K562 (cell line): ENCODE data around the gene CARD11. TPM values are rescaled to one million over a fixed set of nuclear protein-coding genes. Genes with fewer than 3 reads are reported as not detected.
A peak's percentile ranks its signal among the peaks of the same experiment; 100 is the strongest.

Source experiments
- ATAC-seq: fragments of 200-7000 bp; cut with Tn5 transposase; 3 replicates; pipeline ENCODE4 v1.9.1; 2020; ENCODE audit warnings: moderate library complexity
- BruUV-seq: library from RNA; stranded (reverse); fragments of 400-500 nt; replicated peaks from 2 replicates; lab custom pipeline; 2021; lab: Mats Ljungman, UMichigan
- CTCF ChIA-PET: fragments of 300-600 bp; formaldehyde crosslinking; extraction: SDS; loops from one replicate; lab custom pipeline; 2021; ENCODE audit warnings: low intra/inter-chr PET ratio; lab: Yijun Ruan, JAX
- POLR2A ChIA-PET: fragments of 300-600, 350-650 bp; sonication (Branson Sonifier 250); formaldehyde crosslinking; extraction: SDS; loops from one replicate; lab custom pipeline; 2021; ENCODE audit warnings: antibody characterized with exemption, inconsistent platforms; lab: Yijun Ruan, JAX
- DNase-seq, 4 experiments: peaks; one replicate each; pipeline versions ENCODE4 v3.0.0 to v3.0.0-alpha.2; 2011 to 2018; ENCODE audit warnings: low spot score in 3 of 4, mixed read lengths in 3 of 4; ENCODE audit errors: extremely low read depth in 1 of 4
- FAIRE-seq: peaks from 2 replicates; lab custom pipeline; 2011; peaks lifted over from hg19 to GRCh38; lab: Jason Lieb, UNC
- H2AFZ ChIP-seq: 2 replicates; pipeline ENCODE4 v1.6.0; 2011; ENCODE audit warnings: low read depth, low read length, control low read depth, inconsistent platforms
- H3K27ac ChIP-seq: fragments of 200-600 bp; 3 replicates; pipeline ENCODE4 v1.8.0; 2011; ENCODE audit warnings: low read depth, mild to moderate bottlenecking, control low read depth, inconsistent platforms, low read length, moderate library complexity, mixed read lengths; ENCODE audit errors: extremely low read depth
- H3K27me3 ChIP-seq, 2 experiments: fragments of 300-600 bp in 1 of 2; 2 replicates in 1 of 2; 3 replicates in 1 of 2; pipeline versions ENCODE4 v1.6.0 to v1.8.0; 2011; ENCODE audit warnings: inconsistent platforms in 2 of 2, low read length in 2 of 2, mild to moderate bottlenecking in 1 of 2, mixed read lengths in 1 of 2, moderate library complexity in 1 of 2; ENCODE audit not compliant: control insufficient read depth in 2 of 2, insufficient read depth in 2 of 2
- H3K36me3 ChIP-seq: fragments of 300-600 bp; 3 replicates; pipeline ENCODE4 v1.8.0; 2011; ENCODE audit warnings: mild to moderate bottlenecking, low read length, inconsistent platforms; ENCODE audit not compliant: control insufficient read depth, insufficient read depth
- H3K4me1 ChIP-seq, 2 experiments: fragments of 200-600 bp in 1 of 2; replicated peaks in 1 of 2; 2 replicates in 1 of 2; 3 replicates in 1 of 2; pipeline versions ENCODE4 v1.5.1 to v1.8.0; 2011; ENCODE audit warnings: inconsistent platforms in 2 of 2, low read length in 2 of 2, mild to moderate bottlenecking in 1 of 2, mixed read lengths in 1 of 2, moderate library complexity in 1 of 2; ENCODE audit not compliant: control insufficient read depth in 2 of 2, insufficient read depth in 2 of 2
- H3K4me2 ChIP-seq: 2 replicates; pipeline ENCODE4 v1.6.1; 2011; ENCODE audit warnings: low read length, control low read depth, inconsistent platforms, mixed read lengths; ENCODE audit not compliant: insufficient read depth
- H3K4me3 ChIP-seq: fragments of 200-600 bp; sonication (generic), shearing (Covaris generic); 2 replicates; pipeline ENCODE4 v1.5.1; 2016; ENCODE audit warnings: control low read depth, inconsistent platforms
- H3K79me2 ChIP-seq: fragments of 200-600 bp; 3 replicates; pipeline ENCODE4 v1.8.0; 2011; ENCODE audit warnings: low read length, inconsistent platforms; ENCODE audit not compliant: control insufficient read depth, insufficient read depth
- H3K9ac ChIP-seq, 2 experiments: 2 replicates each; pipeline versions ENCODE4 v1.6.0 to v1.6.1; 2011; ENCODE audit warnings: low read depth in 2 of 2, low read length in 2 of 2, control low read depth in 1 of 2, inconsistent platforms in 1 of 2, mild to moderate bottlenecking in 1 of 2, mixed read lengths in 1 of 2; ENCODE audit not compliant: insufficient read depth in 1 of 2
- H3K9me1 ChIP-seq: one replicate; pipeline ENCODE4 v1.6.0; 2011; ENCODE audit warnings: inconsistent platforms, mild to moderate bottlenecking, low read length, moderate library complexity; ENCODE audit not compliant: control insufficient read depth, insufficient read depth
- H3K9me3 ChIP-seq: replicated peaks from 2 replicates; pipeline ENCODE4 v1.5.1; 2011; ENCODE audit warnings: low read depth, low read length, inconsistent platforms; ENCODE audit not compliant: control insufficient read depth, insufficient read depth
- H4K20me1 ChIP-seq: replicated peaks from 2 replicates; pipeline ENCODE4 v1.6.1; 2011; ENCODE audit warnings: low read length, inconsistent platforms, mixed read lengths; ENCODE audit not compliant: control insufficient read depth, insufficient read depth
- EWSR1 ChIP-seq: fragments of 450-650 bp; IDR thresholded peaks from 2 replicates; pipeline ENCODE4 v1.6.1; 2018; ENCODE audit warnings: borderline replicate concordance, mild to moderate bottlenecking, low read depth, moderate library complexity; ENCODE audit not compliant: partially characterized antibody
- RAD21 ChIP-seq, 2 experiments: fragments of 250-450 bp in 1 of 2; fragments of 450-650 bp in 1 of 2; sonication (Bioruptor Pico) in 1 of 2; formaldehyde crosslinking in 1 of 2; IDR thresholded peaks in 1 of 2; conservative IDR thresholded peaks in 1 of 2; 2 replicates each; pipeline versions ENCODE4 v1.4.0 to v1.8.0; 2020 to 2022; ENCODE audit warnings: mild to moderate bottlenecking in 2 of 2, moderate library complexity in 1 of 2
- WGBS: fragments of 100-300 bp; shearing (Covaris generic); methylation state at CpG from one replicate; pipeline ENCODE4 v1.1.6; 2016; ENCODE audit warnings: low coverage, mixed read lengths; ENCODE audit not compliant: insufficient coverage; ENCODE audit errors: missing lambda C conversion rate; 5-methylcytosine and 5-hydroxymethylcytosine counted together
- in situ Hi-C: fragments of 300-500 bp; cut with MboI; formaldehyde crosslinking; loops from 4 replicates; pipeline ENCODE4 v1.15.0; 2018; ENCODE audit warnings: inconsistent platforms, mixed read lengths
- intact Hi-C: fragments of 100-400 bp; cut with micrococcal nuclease; formaldehyde crosslinking; loops from 2 replicates; pipeline ENCODE4 v1.14.2; 2022
- polyA plus RNA-seq, 8 experiments: library from polyadenylated mRNA; depleted of rRNA in 4 of 8; stranded (reverse) in 5 of 8; unstranded in 3 of 8; fragments of >200 nt; fragmentation: Nextera tagmentation in 2 of 8; fragmentation: Illumina TruSeq in 1 of 8; extraction: Ambion mirVana in 2 of 8; extraction: Trizol in 1 of 8; gene quantifications; 2 replicates each; pipeline versions ENCODE4 v1.2.1 to v1.2.3, GENCODE V29; 2011 to 2014; ENCODE audit warnings: inconsistent platforms in 1 of 8, missing spikeins in 1 of 8
- total RNA-seq, 7 experiments: library from RNA; depleted of rRNA in 6 of 7; stranded (reverse); fragments of >200 nt in 6 of 7; fragmentation: Illumina TruSeq in 2 of 7; extraction: Trizol in 2 of 7; gene quantifications; 2 replicates each; pipeline versions ENCODE4 v1.2.1 to v1.2.3, GENCODE V29; 2011 to 2021; ENCODE audit warnings: low replicate concordance in 1 of 7
- TF ChIP-seq, protein P1 (sequence below), 3 experiments: IDR thresholded peaks in 2 of 3; conservative IDR thresholded peaks in 1 of 3; 2 replicates each; pipeline ENCODE4 v1.5.1; 2011 to 2012; ENCODE audit warnings: low read length in 3 of 3, mild to moderate bottlenecking in 3 of 3, control low read depth in 2 of 3, improper control_type of control experiment in 1 of 3, inconsistent platforms in 1 of 3, low read depth in 1 of 3, mixed read lengths in 1 of 3, moderate library complexity in 1 of 3; ENCODE audit not compliant: insufficient read depth in 2 of 3
- TF ChIP-seq, protein P2 (sequence below): fragments of 450-650 bp; IDR thresholded peaks from 2 replicates; pipeline ENCODE4 v1.6.1; 2016; ENCODE audit warnings: borderline replicate concordance

Gene CARD11
- total and polyA plus RNA-seq, 9 of the 15 experiments (the other 6 are each of a cell fraction or from before 2014, with no cell fraction given): 0.07 to 12.8 (median 5.7) TPM

DNA sequence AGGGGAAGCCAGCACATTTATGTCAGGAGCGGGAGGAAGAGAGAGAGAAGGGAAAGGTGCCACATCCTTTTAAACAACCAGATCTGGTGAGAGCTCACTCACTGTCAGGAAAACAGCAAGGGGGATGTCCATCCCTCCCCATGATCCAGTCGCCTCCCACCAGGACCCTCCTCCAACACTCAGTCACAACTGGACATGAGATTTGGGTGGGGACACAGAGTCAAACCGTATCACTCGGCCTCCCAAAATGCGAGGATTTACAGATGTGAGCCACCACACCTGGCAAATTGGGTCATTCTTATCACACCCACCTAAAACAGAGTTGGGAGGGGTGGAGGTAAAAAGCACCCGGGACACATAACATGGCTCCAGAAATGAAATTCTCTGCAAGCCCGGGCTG is 41.0 kb downstream of the CARD11 start (continued):
- no peak for TF ChIP-seq EWSR1

DNA sequence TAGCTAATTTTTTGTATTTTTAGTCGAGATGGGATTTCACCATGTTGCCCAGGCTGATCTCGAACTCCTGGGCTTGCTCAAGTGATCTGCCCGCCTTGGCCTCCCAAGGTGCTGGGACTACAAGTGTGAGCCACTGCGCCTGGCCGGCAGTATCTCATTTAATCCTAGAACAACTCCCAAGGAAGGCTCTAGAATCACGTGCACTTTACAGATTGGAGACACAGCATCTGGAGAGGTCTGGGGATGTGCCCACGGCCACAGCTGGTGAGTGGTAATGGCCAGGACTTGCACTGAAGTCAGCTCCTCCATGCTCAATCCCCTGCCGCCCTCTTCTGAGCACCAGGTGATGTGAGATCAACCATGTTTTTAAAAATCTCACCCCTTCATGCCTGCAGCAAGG is 43.1 kb downstream of the CARD11 start:
- no TSS peak for BruUV-seq
- no peaks in the 10 kb centered on the region for H3K36me3 ChIP-seq

More for the DNA sequence above, 43.1 kb downstream of the CARD11 start:
- no peaks in the 10 kb centered on the region for H3K27me3 ChIP-seq
- no peaks in the 10 kb centered on the region for H3K9me3 ChIP-seq
- TF ChIP-seq, protein P1, sequence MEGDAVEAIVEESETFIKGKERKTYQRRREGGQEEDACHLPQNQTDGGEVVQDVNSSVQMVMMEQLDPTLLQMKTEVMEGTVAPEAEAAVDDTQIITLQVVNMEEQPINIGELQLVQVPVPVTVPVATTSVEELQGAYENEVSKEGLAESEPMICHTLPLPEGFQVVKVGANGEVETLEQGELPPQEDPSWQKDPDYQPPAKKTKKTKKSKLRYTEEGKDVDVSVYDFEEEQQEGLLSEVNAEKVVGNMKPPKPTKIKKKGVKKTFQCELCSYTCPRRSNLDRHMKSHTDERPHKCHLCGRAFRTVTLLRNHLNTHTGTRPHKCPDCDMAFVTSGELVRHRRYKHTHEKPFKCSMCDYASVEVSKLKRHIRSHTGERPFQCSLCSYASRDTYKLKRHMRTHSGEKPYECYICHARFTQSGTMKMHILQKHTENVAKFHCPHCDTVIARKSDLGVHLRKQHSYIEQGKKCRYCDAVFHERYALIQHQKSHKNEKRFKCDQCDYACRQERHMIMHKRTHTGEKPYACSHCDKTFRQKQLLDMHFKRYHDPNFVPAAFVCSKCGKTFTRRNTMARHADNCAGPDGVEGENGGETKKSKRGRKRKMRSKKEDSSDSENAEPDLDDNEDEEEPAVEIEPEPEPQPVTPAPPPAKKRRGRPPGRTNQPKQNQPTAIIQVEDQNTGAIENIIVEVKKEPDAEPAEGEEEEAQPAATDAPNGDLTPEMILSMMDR (IDR thresholded peaks at IDR 0.05 in 2 of 3, conservative IDR thresholded peaks at IDR 0.05 in 1 of 3; ENCODE audit: insufficient read depth in 2 of 3, low read depth in 1 of 3, low read length in 3 of 3): peak in 1 of 3 experiments; percentile 22; a peak in 1 of 6 replicates
- TF ChIP-seq RAD21 (CRISPR knock-in tag; conservative IDR thresholded peaks at IDR 0.05 in 1 of 2, IDR thresholded peaks at IDR 0.05 in 1 of 2): peak in 1 of 2 experiments; percentile 29; a peak in 2 of 4 replicates
- TF ChIP-seq, protein P2, sequence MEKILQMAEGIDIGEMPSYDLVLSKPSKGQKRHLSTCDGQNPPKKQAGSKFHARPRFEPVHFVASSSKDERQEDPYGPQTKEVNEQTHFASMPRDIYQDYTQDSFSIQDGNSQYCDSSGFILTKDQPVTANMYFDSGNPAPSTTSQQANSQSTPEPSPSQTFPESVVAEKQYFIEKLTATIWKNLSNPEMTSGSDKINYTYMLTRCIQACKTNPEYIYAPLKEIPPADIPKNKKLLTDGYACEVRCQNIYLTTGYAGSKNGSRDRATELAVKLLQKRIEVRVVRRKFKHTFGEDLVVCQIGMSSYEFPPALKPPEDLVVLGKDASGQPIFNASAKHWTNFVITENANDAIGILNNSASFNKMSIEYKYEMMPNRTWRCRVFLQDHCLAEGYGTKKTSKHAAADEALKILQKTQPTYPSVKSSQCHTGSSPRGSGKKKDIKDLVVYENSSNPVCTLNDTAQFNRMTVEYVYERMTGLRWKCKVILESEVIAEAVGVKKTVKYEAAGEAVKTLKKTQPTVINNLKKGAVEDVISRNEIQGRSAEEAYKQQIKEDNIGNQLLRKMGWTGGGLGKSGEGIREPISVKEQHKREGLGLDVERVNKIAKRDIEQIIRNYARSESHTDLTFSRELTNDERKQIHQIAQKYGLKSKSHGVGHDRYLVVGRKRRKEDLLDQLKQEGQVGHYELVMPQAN: no peak
- H3K4me1 ChIP-seq: peaks cover 2 to 3% of the 10 kb centered on the region in 2 experiments; a peak in 4 of 5 replicates
- POLR2A ChIA-PET: interaction anchor here (0.7 to 1.0 kb wide), 3 partner anchors 14 to 64 kb away, joined by 3 to 4 read pairs (median 3); no protein-coding TSS in a partner anchor
- no peaks in the 10 kb centered on the region for H3K9me1 ChIP-seq
- H3K27ac ChIP-seq: no peak overlapping the region
- 59% methylated on average over 8 of the region's 8 CpGs for WGBS
- CTCF ChIA-PET: no interaction called here
- no peak overlapping the region for H3K4me3 ChIP-seq
- H3K79me2 ChIP-seq: no peaks in the 10 kb centered on the region
- DNase-seq: no peak
- no peaks in the 10 kb centered on the region for H4K20me1 ChIP-seq
- no peak for ATAC-seq
- intact Hi-C loops: no loop called here
- H2AFZ ChIP-seq: no peak overlapping the region
- FAIRE-seq: no peak
- in situ Hi-C loops: no loop called here
- H3K9ac ChIP-seq: no peak overlapping the region
- H3K4me2 ChIP-seq: no peak overlapping the region
